ENCODE measurements around the gene KRTAP20-1. TPM values are rescaled to one million over a fixed set of nuclear protein-coding genes. Genes with fewer than 3 reads are reported as not detected.

Gene KRTAP20-1
- not detected in 2 replicates for total RNA-seq

GRCh38 chr21:30616125-30616524, at the start of gene KRTAP20-1:
Gene KRTAP20-1 (plus strand): TSS chr21:30616425. CDS start chr21:30616455, 30 bp downstream.
- DNase-seq (ENCODE audit: low read depth, low spot score) = no peak

GRCh38 chr21:30567617-30568016, 48.6 kb upstream of the KRTAP20-1 start:
- DNase-seq (ENCODE audit: low read depth, low spot score) = no peak

GRCh38 chr21:30577766-30578165, 38.5 kb upstream of the KRTAP20-1 start:
- DNase-seq (ENCODE audit: low read depth, low spot score) = no peak

GRCh38 chr21:30579346-30579745, 36.9 kb upstream of the KRTAP20-1 start:
- DNase-seq (ENCODE audit: low read depth, low spot score) = no peak

- no peak for DNase-seq (ENCODE audit: low read depth, low spot score)
Observed at GRCh38 chr21:30580132-30580531, 36.1 kb upstream of the KRTAP20-1 start.

- no peak for DNase-seq (ENCODE audit: low read depth, low spot score)
Observed at GRCh38 chr21:30582870-30583269, 33.4 kb upstream of the KRTAP20-1 start.

GRCh38 chr21:30590297-30590696, 25.9 kb upstream of the KRTAP20-1 start, which contains the start of gene KRTAP22-2:
Gene KRTAP22-2 (minus strand): TSS chr21:30590397.
- no peak for DNase-seq (ENCODE audit: low read depth, low spot score)

GRCh38 chr21:30592140-30592539, 24.1 kb upstream of the KRTAP20-1 start, which contains the start of gene KRTAP6-3:
Gene KRTAP6-3 (plus strand): TSS chr21:30592440. CDS start chr21:30592446, 6 bp downstream.
- DNase-seq (ENCODE audit: low read depth, low spot score) = no peak

GRCh38 chr21:30598802-30599201, 17.4 kb upstream of the KRTAP20-1 start, which contains the start of gene KRTAP6-2:
Gene KRTAP6-2 (minus strand): TSS chr21:30598902. CDS start chr21:30598874, 28 bp downstream.
- DNase-seq (ENCODE audit: low read depth, low spot score) = no peak

GRCh38 chr21:30600787-30601186, 15.4 kb upstream of the KRTAP20-1 start, which contains the start of gene KRTAP22-1:
Gene KRTAP22-1 (plus strand): TSS chr21:30601087.
- DNase-seq (ENCODE audit: low read depth, low spot score) = no peak

GRCh38 chr21:30605968-30606367, 10.3 kb upstream of the KRTAP20-1 start:
- DNase-seq (ENCODE audit: low read depth, low spot score) = no peak

- no peak for DNase-seq (ENCODE audit: low read depth, low spot score)
Observed at GRCh38 chr21:30612132-30612531, 4.1 kb upstream of the KRTAP20-1 start.

GRCh38 chr21:30613836-30614235, 2.4 kb upstream of the KRTAP20-1 start, which contains the start of gene KRTAP6-1:
Gene KRTAP6-1 (minus strand): TSS chr21:30613930. CDS start chr21:30613904, 26 bp downstream.
- no peak for DNase-seq (ENCODE audit: low read depth, low spot score)

GRCh38 chr21:30615199-30615598, 1.0 kb upstream of the KRTAP20-1 start:
- no peak for DNase-seq (ENCODE audit: low read depth, low spot score)

- DNase-seq (ENCODE audit: low read depth, low spot score) = no peak
Observed at GRCh38 chr21:30620080-30620479, 3.9 kb downstream of the KRTAP20-1 start.

- no peak for DNase-seq (ENCODE audit: low read depth, low spot score)
Observed at GRCh38 chr21:30620522-30620921, 4.3 kb downstream of the KRTAP20-1 start, which contains the start of gene KRTAP20-4. Gene KRTAP20-4 (plus strand): TSS chr21:30620627.

- DNase-seq (ENCODE audit: low read depth, low spot score) = no peak
Observed at GRCh38 chr21:30623362-30623761, 7.1 kb downstream of the KRTAP20-1 start.

GRCh38 chr21:30625449-30626165, 9.4 kb downstream of the KRTAP20-1 start:
- DNase-seq (ENCODE audit: low read depth, low spot score) = no peak

GRCh38 chr21:30628109-30628508, 11.9 kb downstream of the KRTAP20-1 start:
- no peak for DNase-seq (ENCODE audit: low read depth, low spot score)

GRCh38 chr21:30629200-30629599, 13.0 kb downstream of the KRTAP20-1 start:
- DNase-seq (ENCODE audit: low read depth, low spot score) = no peak

- DNase-seq (ENCODE audit: low read depth, low spot score) = no peak
Observed at GRCh38 chr21:30634906-30635305, 18.7 kb downstream of the KRTAP20-1 start, which contains the start of gene KRTAP20-2. Gene KRTAP20-2 (plus strand): TSS chr21:30635206. CDS start chr21:30635264, 58 bp downstream.

GRCh38 chr21:30638686-30639085, 22.5 kb downstream of the KRTAP20-1 start:
- no peak for DNase-seq (ENCODE audit: low read depth, low spot score)

- no peak for DNase-seq (ENCODE audit: low read depth, low spot score)
Observed at GRCh38 chr21:30642564-30642963, 26.3 kb downstream of the KRTAP20-1 start, which contains the start of gene KRTAP20-3. Gene KRTAP20-3 (plus strand): TSS chr21:30642864.
